Purkinje cell (primary cell): ENCODE data around the gene LIN7A. TPM values are rescaled to one million over a fixed set of nuclear protein-coding genes. Genes with fewer than 3 reads are reported as not detected.

Experiments used
- polyA plus RNA-seq: library from polyadenylated mRNA; unstranded; fragments of >200 nt; fragmentation: Nextera tagmentation; gene quantifications from 2 replicates; pipeline ENCODE4 v1.2.1, GENCODE V29; 2014

LIN7A gene, protein sequence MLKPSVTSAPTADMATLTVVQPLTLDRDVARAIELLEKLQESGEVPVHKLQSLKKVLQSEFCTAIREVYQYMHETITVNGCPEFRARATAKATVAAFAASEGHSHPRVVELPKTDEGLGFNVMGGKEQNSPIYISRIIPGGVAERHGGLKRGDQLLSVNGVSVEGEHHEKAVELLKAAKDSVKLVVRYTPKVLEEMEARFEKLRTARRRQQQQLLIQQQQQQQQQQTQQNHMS
- polyA plus RNA-seq: 4.0 and 4.4 TPM in 2 replicates

GRCh38 chr12:80937391-80938238 lies at the start of gene LIN7A:
TSS of gene LIN7A (minus strand) at chr12:80937934. CDS start at chr12:80937722, 212 bp downstream.

Other genes with a start within 250 kb of the LIN7A start
- not detected in 2 replicates for gene MYF6, start 230.3 kb downstream of the LIN7A start, polyA plus RNA-seq
- gene MYF5, start 221.0 kb downstream of the LIN7A start, polyA plus RNA-seq: not detected in 2 replicates
- gene ACSS3, start 140.1 kb upstream of the LIN7A start, polyA plus RNA-seq: 0.20 and 0.98 TPM in 2 replicates